IMR-90 (cell line): ENCODE measurements around the gene ZFPM1. TPM values are rescaled to one million over a fixed set of nuclear protein-coding genes. Genes with fewer than 3 reads are reported as not detected.

Source experiments
- ATAC-seq: fragments of 200-7000 bp; cut with Tn5 transposase; 2 replicates; pipeline ENCODE4 v1.9.1; 2020; ENCODE audit warnings: low read depth, mild to moderate bottlenecking, moderate library complexity
- BruUV-seq: library from RNA; stranded (reverse); fragments of 400-500 nt; replicated peaks from 2 replicates; lab custom pipeline; 2021; lab: Mats Ljungman, UMichigan
- CTCF ChIA-PET: fragments of 300-600 bp; formaldehyde crosslinking; extraction: SDS; loops from one replicate; lab custom pipeline; 2021; ENCODE audit warnings: antibody characterized with exemption; lab: Yijun Ruan, JAX
- POLR2A ChIA-PET: fragments of 300-600 bp; sonication (Branson Sonifier 250); formaldehyde crosslinking; loops from one replicate; lab custom pipeline; 2022; ENCODE audit warnings: antibody characterized with exemption; ENCODE audit not compliant: unreplicated experiment; lab: Charles Lee
- DNase-seq: peaks from one replicate; pipeline ENCODE4 v3.0.0; 2013
- H2AFZ ChIP-seq: replicated peaks from 2 replicates; pipeline ENCODE3; 2013; ENCODE audit warnings: low read length, mild to moderate bottlenecking; ENCODE audit not compliant: poor library complexity
- H2AK5ac ChIP-seq: 2 replicates; pipeline ENCODE4 v1.6.1; 2013; ENCODE audit warnings: low read depth, low read length, inconsistent platforms
- H2AK9ac ChIP-seq: replicated peaks from 2 replicates; pipeline ENCODE3; 2013; ENCODE audit warnings: mild to moderate bottlenecking, low read depth, low read length, moderate library complexity; ENCODE audit not compliant: poor library complexity
- H2BK120ac ChIP-seq: 2 replicates; pipeline ENCODE4 v1.6.1; 2013; ENCODE audit warnings: low read depth, low read length, inconsistent platforms
- H2BK15ac ChIP-seq: 3 replicates; pipeline ENCODE4 v1.6.1; 2013; ENCODE audit warnings: low read depth, low read length, inconsistent platforms
- H2BK20ac ChIP-seq: 2 replicates; pipeline ENCODE4 v1.6.1; 2013; ENCODE audit warnings: low read depth, mild to moderate bottlenecking, inconsistent platforms, low read length, moderate library complexity
- H2BK5ac ChIP-seq: 2 replicates; pipeline ENCODE4 v1.6.1; 2013; ENCODE audit warnings: mild to moderate bottlenecking, low read depth, low read length, inconsistent platforms; ENCODE audit not compliant: poor library complexity, severe bottlenecking
- H3K14ac ChIP-seq: replicated peaks from 2 replicates; pipeline ENCODE4 v1.6.1; 2013; ENCODE audit warnings: low read depth, low read length, inconsistent platforms
- H3K18ac ChIP-seq: 2 replicates; pipeline ENCODE4 v1.6.1; 2013; ENCODE audit warnings: low read depth, low read length, control low read depth
- H3K23ac ChIP-seq: 2 replicates; pipeline ENCODE4 v1.6.1; 2013; ENCODE audit warnings: low read depth, low read length, inconsistent platforms
- H3K27ac ChIP-seq: 2 replicates; pipeline ENCODE4 v1.5.1; 2013; ENCODE audit warnings: mild to moderate bottlenecking, control low read depth, low read length; ENCODE audit not compliant: insufficient read depth
- H3K27me3 ChIP-seq: 2 replicates; pipeline ENCODE4 v1.6.1; 2013; ENCODE audit warnings: low read length; ENCODE audit not compliant: control insufficient read depth, insufficient read depth
- H3K36me3 ChIP-seq: 2 replicates; pipeline ENCODE4 v1.6.1; 2013; ENCODE audit warnings: low read length, mixed read lengths; ENCODE audit not compliant: control insufficient read depth, insufficient read depth
- H3K4ac ChIP-seq: 2 replicates; pipeline ENCODE4 v1.6.1; 2013; ENCODE audit warnings: low read depth, low read length, inconsistent platforms
- H3K4me1 ChIP-seq: 2 replicates; pipeline ENCODE4 v1.6.1; 2013; ENCODE audit warnings: low read length, mixed read lengths; ENCODE audit not compliant: control insufficient read depth, insufficient read depth
- H3K4me2 ChIP-seq: 2 replicates; pipeline ENCODE4 v1.6.1; 2013; ENCODE audit warnings: low read depth, mild to moderate bottlenecking, control low read depth, low read length, moderate library complexity
- H3K4me3 ChIP-seq: 2 replicates; pipeline ENCODE4 v1.5.1; 2013; ENCODE audit warnings: low read depth, mild to moderate bottlenecking, control low read depth, low read length, moderate library complexity; ENCODE audit not compliant: insufficient read depth
- H3K56ac ChIP-seq: 2 replicates; pipeline ENCODE4 v1.6.1; 2013; ENCODE audit warnings: low read length, inconsistent platforms; ENCODE audit not compliant: insufficient read depth; ENCODE audit errors: extremely low read depth
- H3K79me1 ChIP-seq, 2 experiments: 2 replicates each; pipeline ENCODE4 v1.6.1; 2013; ENCODE audit warnings: low read length in 2 of 2, inconsistent platforms in 1 of 2, low read depth in 1 of 2
- H3K9ac ChIP-seq: 2 replicates; pipeline ENCODE4 v1.6.1; 2013; ENCODE audit warnings: low read depth, low read length, control low read depth
- H3K9me1 ChIP-seq: 2 replicates; pipeline ENCODE4 v1.6.1; 2013; ENCODE audit warnings: low read length, inconsistent platforms; ENCODE audit not compliant: insufficient read depth
- H3K9me3 ChIP-seq: 2 replicates; pipeline ENCODE4 v1.6.1; 2013; ENCODE audit warnings: low read length; ENCODE audit not compliant: control insufficient read depth, insufficient read depth
- H4K20me1 ChIP-seq: 2 replicates; pipeline ENCODE4 v1.6.1; 2013; ENCODE audit warnings: low read length, inconsistent platforms; ENCODE audit not compliant: insufficient read depth
- H4K5ac ChIP-seq: 2 replicates; pipeline ENCODE4 v1.6.1; 2013; ENCODE audit warnings: mild to moderate bottlenecking, low read depth, low read length, control low read depth
- H4K8ac ChIP-seq, 2 experiments: 2 replicates each; pipeline ENCODE4 v1.6.1; 2013; ENCODE audit warnings: low read depth in 2 of 2, low read length in 2 of 2, control low read depth in 1 of 2, inconsistent platforms in 1 of 2
- H4K91ac ChIP-seq: 2 replicates; pipeline ENCODE4 v1.6.1; 2013; ENCODE audit warnings: low read depth, low read length, inconsistent platforms; ENCODE audit not compliant: insufficient read depth
- CEBPB ChIP-seq: IDR thresholded peaks from 2 replicates; pipeline ENCODE4 v1.6.1; 2012; ENCODE audit warnings: low read depth, low read length, improper control_type of control experiment
- FOS ChIP-seq: fragments of 150-350 bp; IDR thresholded peaks from 2 replicates; pipeline ENCODE4 v1.6.1; 2016; ENCODE audit warnings: low read depth, low read length
- MAFK ChIP-seq: IDR thresholded peaks from 2 replicates; pipeline ENCODE4 v1.6.1; 2012; ENCODE audit warnings: low read depth, low read length, improper control_type of control experiment
- MXI1 ChIP-seq: IDR thresholded peaks from 2 replicates; pipeline ENCODE4 v1.6.1; 2012; ENCODE audit warnings: low read depth, mild to moderate bottlenecking, low read length, moderate library complexity, borderline replicate concordance
- RAD21 ChIP-seq: IDR thresholded peaks from 2 replicates; pipeline ENCODE4 v1.6.1; 2012; ENCODE audit warnings: low read length, improper control_type of control experiment
- RCOR1 ChIP-seq: IDR thresholded peaks from 2 replicates; pipeline ENCODE4 v1.6.1; 2012; ENCODE audit warnings: mild to moderate bottlenecking, low read length, improper control_type of control experiment; ENCODE audit not compliant: insufficient replicate concordance
- WGBS, 2 experiments: methylation state at CpG; one replicate each; pipeline versions ENCODE4 v1.1.5 to v1.1.7; 2013; ENCODE audit warnings: missing lambda C conversion rate in 2 of 2; ENCODE audit not compliant: insufficient read length in 1 of 2; ENCODE audit errors: extremely low coverage in 2 of 2; 5-methylcytosine and 5-hydroxymethylcytosine counted together
- dilution Hi-C: fragments of 300-500 bp; cut with HindIII; formaldehyde crosslinking; loops from one replicate; pipeline ENCODE4 v1.14.3; 2018; ENCODE audit warnings: low sequenced_read_pairs; ENCODE audit not compliant: unreplicated experiment
- in situ Hi-C: fragments of 300-500 bp; cut with MboI; formaldehyde crosslinking; loops from 3 replicates; pipeline ENCODE4 v1.14.3; 2019; ENCODE audit warnings: low sequenced_read_pairs, inconsistent platforms, mixed read lengths
- intact Hi-C: fragments of 100-400 bp; cut with micrococcal nuclease; formaldehyde crosslinking; loops from 2 replicates; pipeline ENCODE4 v1.10.0; 2022
- polyA plus RNA-seq, 3 experiments: library from polyadenylated mRNA; depleted of rRNA; stranded (reverse); fragments of >200 nt; gene quantifications; 2 replicates each; pipeline ENCODE4 v1.2.3, GENCODE V29; 2012; ENCODE audit warnings: low replicate concordance in 1 of 3
- total RNA-seq: library from RNA; depleted of rRNA; stranded (reverse); fragments of >200 nt; gene quantifications from 2 replicates; pipeline ENCODE4 v1.2.3, GENCODE V29; 2012
- TF ChIP-seq, protein P1 (sequence below): fragments of 150-350 bp; IDR thresholded peaks from 2 replicates; pipeline ENCODE4 v1.6.1; 2017; ENCODE audit warnings: mild to moderate bottlenecking, antibody characterized with exemption, low read length, low read depth
- TF ChIP-seq, protein P2 (sequence below): conservative IDR thresholded peaks from 2 replicates; pipeline ENCODE4 v1.5.1; 2012; ENCODE audit warnings: mild to moderate bottlenecking, low read depth, low read length, improper control_type of control experiment

ZFPM1 gene
- total and polyA plus RNA-seq, 2 of the 4 experiments (the other 2 are of a cell fraction), result 0.36 to 1.1 TPM

DNA sequence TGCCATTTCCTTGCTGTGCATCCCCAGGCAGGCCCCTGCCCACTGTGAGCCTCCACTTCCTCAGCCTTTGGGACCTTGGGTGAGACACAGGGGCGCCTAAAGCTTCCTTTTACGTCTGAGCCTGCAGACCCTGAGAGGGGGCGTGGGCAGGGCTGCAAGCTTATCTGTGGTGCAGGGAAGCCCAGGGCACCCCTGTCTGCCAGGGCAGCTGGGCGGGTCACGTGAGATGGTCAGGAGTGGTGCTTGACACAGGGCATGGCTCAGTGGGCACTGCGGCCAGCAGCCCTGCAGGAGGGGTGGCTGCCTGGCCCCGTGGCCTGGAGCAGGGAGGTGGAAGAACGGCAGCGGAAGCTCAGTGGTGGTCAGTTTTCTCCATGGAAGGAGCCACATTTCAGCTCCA is 62.3 kb downstream of the ZFPM1 start:
- H3K18ac ChIP-seq, result no peak overlapping the region
- in situ Hi-C loops, result no loop called here
- no peaks in the 10 kb centered on the region for H3K27me3 ChIP-seq
- no peak overlapping the region for H3K27ac ChIP-seq
- no peak for TF ChIP-seq RCOR1
- TF ChIP-seq FOS, result no peak
- TF ChIP-seq MXI1, result no peak
- no peak for TF ChIP-seq MAFK
- no peak for TF ChIP-seq RAD21
- TF ChIP-seq, protein P1, sequence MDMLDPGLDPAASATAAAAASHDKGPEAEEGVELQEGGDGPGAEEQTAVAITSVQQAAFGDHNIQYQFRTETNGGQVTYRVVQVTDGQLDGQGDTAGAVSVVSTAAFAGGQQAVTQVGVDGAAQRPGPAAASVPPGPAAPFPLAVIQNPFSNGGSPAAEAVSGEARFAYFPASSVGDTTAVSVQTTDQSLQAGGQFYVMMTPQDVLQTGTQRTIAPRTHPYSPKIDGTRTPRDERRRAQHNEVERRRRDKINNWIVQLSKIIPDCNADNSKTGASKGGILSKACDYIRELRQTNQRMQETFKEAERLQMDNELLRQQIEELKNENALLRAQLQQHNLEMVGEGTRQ, result no peak
- TF ChIP-seq CEBPB, result no peak
- TF ChIP-seq, protein P2, sequence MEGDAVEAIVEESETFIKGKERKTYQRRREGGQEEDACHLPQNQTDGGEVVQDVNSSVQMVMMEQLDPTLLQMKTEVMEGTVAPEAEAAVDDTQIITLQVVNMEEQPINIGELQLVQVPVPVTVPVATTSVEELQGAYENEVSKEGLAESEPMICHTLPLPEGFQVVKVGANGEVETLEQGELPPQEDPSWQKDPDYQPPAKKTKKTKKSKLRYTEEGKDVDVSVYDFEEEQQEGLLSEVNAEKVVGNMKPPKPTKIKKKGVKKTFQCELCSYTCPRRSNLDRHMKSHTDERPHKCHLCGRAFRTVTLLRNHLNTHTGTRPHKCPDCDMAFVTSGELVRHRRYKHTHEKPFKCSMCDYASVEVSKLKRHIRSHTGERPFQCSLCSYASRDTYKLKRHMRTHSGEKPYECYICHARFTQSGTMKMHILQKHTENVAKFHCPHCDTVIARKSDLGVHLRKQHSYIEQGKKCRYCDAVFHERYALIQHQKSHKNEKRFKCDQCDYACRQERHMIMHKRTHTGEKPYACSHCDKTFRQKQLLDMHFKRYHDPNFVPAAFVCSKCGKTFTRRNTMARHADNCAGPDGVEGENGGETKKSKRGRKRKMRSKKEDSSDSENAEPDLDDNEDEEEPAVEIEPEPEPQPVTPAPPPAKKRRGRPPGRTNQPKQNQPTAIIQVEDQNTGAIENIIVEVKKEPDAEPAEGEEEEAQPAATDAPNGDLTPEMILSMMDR, result no peak
- CTCF ChIA-PET, result no interaction called here
- WGBS, 2 experiments, result 94% methylated on average over 3 of the region's 9 CpGs; no CpG with 5 or more reads in 1 of the 2 experiments
- no peak overlapping the region for H3K14ac ChIP-seq
- no peak overlapping the region for H2BK5ac ChIP-seq
- no peak overlapping the region for H4K5ac ChIP-seq
- H2BK20ac ChIP-seq, result no peak overlapping the region
- no peak overlapping the region for H4K91ac ChIP-seq
- no TSS peak for BruUV-seq
- H2BK120ac ChIP-seq, result no peak overlapping the region
- no peak overlapping the region for H3K4ac ChIP-seq
- H3K79me1 ChIP-seq, result no peaks in the 10 kb centered on the region
- POLR2A ChIA-PET, result no interaction called here
- H3K4me2 ChIP-seq, result no peak overlapping the region
- H3K56ac ChIP-seq, result no peak overlapping the region
- H3K23ac ChIP-seq, result no peak overlapping the region
- no peak overlapping the region for H2AK5ac ChIP-seq
- H3K9me1 ChIP-seq, result no peaks in the 10 kb centered on the region
- no peak overlapping the region for H2BK15ac ChIP-seq
- no peaks in the 10 kb centered on the region for H3K36me3 ChIP-seq
- intact Hi-C loops, result no loop called here
- no peak overlapping the region for H2AK9ac ChIP-seq
- no peaks in the 10 kb centered on the region for H3K4me1 ChIP-seq
- H4K20me1 ChIP-seq, result no peaks in the 10 kb centered on the region; the same call in 1 of the 2 replicates
- H3K4me3 ChIP-seq, result no peak overlapping the region
- H4K8ac ChIP-seq, result no peak overlapping the region
- H3K9ac ChIP-seq, result no peak overlapping the region
- ATAC-seq (no peak), DNase-seq (no peak)
- dilution Hi-C loops, result no loop called here
- H2AFZ ChIP-seq, result no peak overlapping the region
- no peaks in the 10 kb centered on the region; the same call in 1 of the 2 replicates for H3K9me3 ChIP-seq
